SK-N-SH (cell line): ENCODE measurements around the gene IQSEC1. TPM values are rescaled to one million over a fixed set of nuclear protein-coding genes. Genes with fewer than 3 reads are reported as not detected.

Experiments used
- CTCF ChIA-PET: fragments of 300-600, 350-600 bp; formaldehyde crosslinking; extraction: SDS; loops from one replicate; lab custom pipeline; 2021; lab: Yijun Ruan, JAX
- POLR2A ChIA-PET: fragments of 350-600 bp; sonication (Branson Sonifier 250); formaldehyde crosslinking; extraction: SDS; loops from one replicate; lab custom pipeline; 2020; ENCODE audit warnings: antibody characterized with exemption, inconsistent platforms; lab: Yijun Ruan, JAX
- DNase-seq: peaks from one replicate; pipeline ENCODE4 v3.0.0; 2012
- H2AFZ ChIP-seq: fragments of 200-600 bp; sonication (generic); 2 replicates; pipeline ENCODE4 v1.8.1; 2016; ENCODE audit warnings: antibody characterized with exemption, mild to moderate bottlenecking, low read depth
- H3F3A ChIP-seq: fragments of 200-600 bp; sonication (generic); replicated peaks from 2 replicates; pipeline ENCODE3; 2016; ENCODE audit warnings: antibody characterized with exemption, mild to moderate bottlenecking; ENCODE audit not compliant: insufficient read depth
- H3K27ac ChIP-seq, 2 experiments: fragments of 200-500 bp in 1 of 2; fragments of 200-600 bp in 1 of 2; sonication (Bioruptor generic) in 1 of 2; sonication (generic), shearing (Covaris generic) in 1 of 2; 2 replicates each; pipeline versions ENCODE4 v1.5.1 to v1.6.1; 2014 to 2016; ENCODE audit warnings: low read depth in 2 of 2, inconsistent platforms in 1 of 2, low read length in 1 of 2, mild to moderate bottlenecking in 1 of 2, mixed read lengths in 1 of 2
- H3K27me3 ChIP-seq: fragments of 200-600 bp; sonication (generic), shearing (Covaris generic); 2 replicates; pipeline ENCODE4 v1.6.1; 2016; ENCODE audit warnings: mixed run types; ENCODE audit not compliant: insufficient read depth
- H3K36me3 ChIP-seq, 2 experiments: fragments of 200-500 bp in 1 of 2; fragments of 200-600 bp in 1 of 2; sonication (Bioruptor generic) in 1 of 2; sonication (generic) in 1 of 2; replicated peaks in 1 of 2; 2 replicates each; pipeline versions ENCODE3 to v1.5.1; 2014 to 2016; ENCODE audit warnings: low read length in 1 of 2, mild to moderate bottlenecking in 1 of 2; ENCODE audit not compliant: insufficient read depth in 2 of 2, control insufficient read depth in 1 of 2
- H3K4me1 ChIP-seq, 2 experiments: fragments of 200-500 bp in 1 of 2; fragments of 200-600 bp in 1 of 2; sonication (Bioruptor generic) in 1 of 2; sonication (generic), shearing (Covaris generic) in 1 of 2; 2 replicates each; pipeline versions ENCODE4 v1.5.1 to v1.6.1; 2014 to 2016; ENCODE audit warnings: low read depth in 1 of 2, low read length in 1 of 2, mixed run types in 1 of 2; ENCODE audit not compliant: insufficient read depth in 2 of 2, control insufficient read depth in 1 of 2
- H3K4me2 ChIP-seq: fragments of 200-600 bp; sonication (generic), shearing (Covaris generic); 2 replicates; pipeline ENCODE4 v1.6.1; 2017; ENCODE audit warnings: mixed run types
- H3K4me3 ChIP-seq, 2 experiments: fragments of 200-500 bp in 1 of 2; fragments of 200-600 bp in 1 of 2; sonication (Bioruptor generic) in 1 of 2; sonication (generic), shearing (Covaris generic) in 1 of 2; 2 replicates each; pipeline versions ENCODE4 v1.5.1 to v1.8.1; 2014 to 2016; ENCODE audit warnings: low read depth in 2 of 2, inconsistent platforms in 1 of 2, low read length in 1 of 2, mild to moderate bottlenecking in 1 of 2, mixed read lengths in 1 of 2, moderate library complexity in 1 of 2
- H3K79me2 ChIP-seq: fragments of 200-600 bp; sonication (generic); 2 replicates; pipeline ENCODE4 v1.8.1; 2017; ENCODE audit warnings: mild to moderate bottlenecking; ENCODE audit not compliant: insufficient read depth
- H3K9ac ChIP-seq: fragments of 200-600 bp; sonication (generic); 2 replicates; pipeline ENCODE4 v1.6.1; 2017; ENCODE audit warnings: mixed run types
- H3K9me2 ChIP-seq: fragments of 200-600 bp; sonication (generic); 2 replicates; pipeline ENCODE4 v1.6.1; 2017; ENCODE audit warnings: mixed run types
- H3K9me3 ChIP-seq: fragments of 200-600 bp; sonication (generic); 2 replicates; pipeline ENCODE4 v1.6.1; 2017; ENCODE audit warnings: mixed run types, mild to moderate bottlenecking, moderate library complexity
- H4K20me1 ChIP-seq: fragments of 200-600 bp; sonication (generic); 2 replicates; pipeline ENCODE4 v1.6.1; 2017; ENCODE audit warnings: mild to moderate bottlenecking, mixed run types; ENCODE audit not compliant: insufficient read depth
- CHD2 ChIP-seq: fragments of 150-350 bp; IDR thresholded peaks from 2 replicates; pipeline ENCODE4 v1.6.1; 2018; ENCODE audit warnings: low read length; ENCODE audit not compliant: partially characterized antibody
- EZH2phosphoT487 ChIP-seq: fragments of 200-600 bp; sonication (generic); IDR thresholded peaks from 2 replicates; pipeline ENCODE4 v1.6.1; 2017; ENCODE audit warnings: low read depth, mixed run types, mild to moderate bottlenecking, antibody characterized with exemption, moderate library complexity, borderline replicate concordance
- FOSL2 ChIP-seq: IDR thresholded peaks from 2 replicates; pipeline ENCODE4 v1.4.0; 2012; ENCODE audit warnings: low read depth, mild to moderate bottlenecking, moderate library complexity, borderline replicate concordance
- GATA2 ChIP-seq: sonication (generic); formaldehyde crosslinking; IDR thresholded peaks from 2 replicates; pipeline ENCODE4 v1.5.0; 2020; ENCODE audit warnings: mild to moderate bottlenecking, missing genetic modification reagents
- JUND ChIP-seq: IDR thresholded peaks from 2 replicates; pipeline ENCODE4 v1.4.0; 2012
- MEF2A ChIP-seq: IDR thresholded peaks from 2 replicates; pipeline ENCODE4 v1.4.0; 2012; ENCODE audit warnings: low read depth, borderline replicate concordance
- MXI1 ChIP-seq: IDR thresholded peaks from 2 replicates; pipeline ENCODE4 v1.6.1; 2012; ENCODE audit warnings: mild to moderate bottlenecking, low read depth, low read length, improper control_type of control experiment
- NRF1 ChIP-seq: IDR thresholded peaks from 2 replicates; pipeline ENCODE4 v1.6.1; 2012; ENCODE audit warnings: low read depth, mild to moderate bottlenecking, low read length
- PBX3 ChIP-seq: IDR thresholded peaks from 2 replicates; pipeline ENCODE4; 2012
- RFX5 ChIP-seq: IDR thresholded peaks from 2 replicates; pipeline ENCODE4 v1.6.1; 2012; ENCODE audit warnings: mild to moderate bottlenecking, improper control_type of control experiment, low read length
- SIN3A ChIP-seq: IDR thresholded peaks from 2 replicates; pipeline ENCODE4 v1.6.1; 2012; ENCODE audit warnings: low read depth, mild to moderate bottlenecking, low read length, moderate library complexity, borderline replicate concordance
- SMC3 ChIP-seq: IDR thresholded peaks from 2 replicates; pipeline ENCODE4 v1.6.1; 2012; ENCODE audit warnings: low read depth, low read length, improper control_type of control experiment
- ZBTB33 ChIP-seq: IDR thresholded peaks from 2 replicates; pipeline ENCODE4 v1.4.0; 2012; ENCODE audit warnings: low read depth, borderline replicate concordance
- WGBS: methylation state at CpG from one replicate; pipeline ENCODE4 v1.1.6; 2017; ENCODE audit warnings: low lambda C conversion rate; 5-methylcytosine and 5-hydroxymethylcytosine counted together
- polyA plus RNA-seq, 3 experiments: library from polyadenylated mRNA; depleted of rRNA; stranded (reverse); fragments of >200 nt; gene quantifications; 2 replicates each; pipeline ENCODE4 v1.2.3, GENCODE V29; 2012
- TF ChIP-seq, protein P1 (sequence below): IDR thresholded peaks from 2 replicates; pipeline ENCODE4 v1.4.0; 2012; ENCODE audit warnings: low read depth, borderline replicate concordance
- TF ChIP-seq, protein P2 (sequence below): IDR thresholded peaks from 2 replicates; pipeline ENCODE4 v1.4.0; 2012; ENCODE audit warnings: low read depth

IQSEC1 gene
- polyA plus RNA-seq, 1 of the 3 experiments (the other 2 are of a cell fraction): 6.2 TPM

DNA sequence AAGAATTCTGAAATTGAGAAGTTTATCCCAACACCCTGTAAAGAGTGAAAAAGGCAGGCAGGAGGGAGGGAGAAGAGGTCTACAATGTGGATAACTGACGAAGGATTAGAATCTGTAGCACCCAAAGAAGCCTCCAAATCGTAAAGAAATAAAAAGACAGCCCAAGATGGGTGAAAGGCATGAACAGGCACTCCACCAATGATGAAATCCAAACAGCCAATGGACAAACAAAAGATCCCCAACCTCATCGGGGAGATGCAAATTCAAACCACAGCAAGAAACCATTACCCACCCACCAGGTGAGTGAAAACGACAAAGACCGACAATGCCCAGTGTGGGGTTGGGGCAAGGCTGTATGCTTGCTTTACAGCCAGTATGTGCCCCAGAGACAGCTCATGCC, 85.6 kb downstream of the IQSEC1 start:
- no peak overlapping the region for H3K4me2 ChIP-seq
- no peaks in the 10 kb centered on the region for H3K9me3 ChIP-seq
- H3K9me2 ChIP-seq: no peaks in the 10 kb centered on the region
- POLR2A ChIA-PET: no interaction called here
- no peaks in the 10 kb centered on the region for H4K20me1 ChIP-seq
- DNase-seq: no peak
- H3K27ac ChIP-seq: no peak overlapping the region
- no peaks in the 10 kb centered on the region for H3K27me3 ChIP-seq
- no peak overlapping the region for H2AFZ ChIP-seq
- H3K79me2 ChIP-seq: no peaks in the 10 kb centered on the region
- CTCF ChIA-PET: interaction anchor here (0.7 to 2.2 kb wide), 7 partner anchors 8 to 119 kb away, joined by 3 to 9 read pairs (median 4); no protein-coding TSS in a partner anchor
- no peaks in the 10 kb centered on the region for H3K36me3 ChIP-seq
- 90% methylated on average over 5 of the region's 5 CpGs for WGBS
- no peak overlapping the region for H3K9ac ChIP-seq
- no peak overlapping the region for H3K4me3 ChIP-seq
- H3F3A ChIP-seq: peaks cover 9% of the 10 kb centered on the region
- peaks cover 4 to 28% of the 10 kb centered on the region in 2 experiments; a peak in 1 of 4 replicates for H3K4me1 ChIP-seq
- TF ChIP-seq PBX3: no peak
- TF ChIP-seq, protein P1, sequence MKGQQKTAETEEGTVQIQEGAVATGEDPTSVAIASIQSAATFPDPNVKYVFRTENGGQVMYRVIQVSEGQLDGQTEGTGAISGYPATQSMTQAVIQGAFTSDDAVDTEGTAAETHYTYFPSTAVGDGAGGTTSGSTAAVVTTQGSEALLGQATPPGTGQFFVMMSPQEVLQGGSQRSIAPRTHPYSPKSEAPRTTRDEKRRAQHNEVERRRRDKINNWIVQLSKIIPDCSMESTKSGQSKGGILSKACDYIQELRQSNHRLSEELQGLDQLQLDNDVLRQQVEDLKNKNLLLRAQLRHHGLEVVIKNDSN: no peak
- TF ChIP-seq GATA2 (CRISPR knock-in tag): no peak
- TF ChIP-seq JUND: no peak
- TF ChIP-seq, protein P2, sequence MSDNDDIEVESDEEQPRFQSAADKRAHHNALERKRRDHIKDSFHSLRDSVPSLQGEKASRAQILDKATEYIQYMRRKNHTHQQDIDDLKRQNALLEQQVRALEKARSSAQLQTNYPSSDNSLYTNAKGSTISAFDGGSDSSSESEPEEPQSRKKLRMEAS: no peak
- TF ChIP-seq RFX5: no peak
- TF ChIP-seq CHD2: no peak
- TF ChIP-seq MXI1: no peak
- no peak for TF ChIP-seq NRF1
- TF ChIP-seq MEF2A: no peak
- TF ChIP-seq EZH2phosphoT487: no peak
- no peak for TF ChIP-seq SMC3
- TF ChIP-seq, all 33 proteins: peak for 0

DNA sequence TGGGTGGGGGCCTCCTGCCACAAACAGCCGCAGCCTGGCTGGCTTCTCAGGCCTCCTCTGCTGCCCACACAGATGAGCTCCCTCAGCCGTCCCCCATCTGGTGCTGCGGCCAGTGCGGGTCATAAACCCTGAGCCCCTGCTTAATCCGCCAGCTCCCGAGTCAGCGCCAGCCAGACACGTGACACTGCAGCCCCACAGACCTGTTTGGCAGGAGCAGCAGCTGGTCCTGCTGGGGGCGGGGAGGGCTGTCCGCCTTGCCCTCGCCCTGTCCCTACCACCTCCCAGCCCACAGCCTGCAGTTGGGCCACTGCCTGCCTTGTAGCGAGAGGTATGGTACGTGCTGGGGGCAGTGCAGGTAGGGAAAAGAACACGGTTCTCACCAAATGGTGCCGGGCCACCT, 86.2 kb downstream of the IQSEC1 start:
- WGBS: 97% methylated on average over 7 of the region's 15 CpGs
- Histone ChIP-seq H3K79me2 (no peaks in the 10 kb centered on the region), H2AFZ (no peak overlapping the region), H3K36me3 (no peaks in the 10 kb centered on the region), H3K4me2 (no peak overlapping the region), H3K27ac (peak overlapping the region in 1 of 2 experiments; percentile 22; a peak in 1 of 4 replicates), H3K4me3 (no peak overlapping the region), H3K9me3 (no peaks in the 10 kb centered on the region), H3K27me3 (no peaks in the 10 kb centered on the region), H3K9ac (no peak overlapping the region), H3K9me2 (no peaks in the 10 kb centered on the region), H3F3A (peaks cover 9% of the 10 kb centered on the region), H4K20me1 (no peaks in the 10 kb centered on the region), H3K4me1 (peaks cover 4 to 26% of the 10 kb centered on the region in 2 experiments; a peak in 1 of 4 replicates)
- no peak for DNase-seq
- TF ChIP-seq RFX5 (no peak), NRF1 (no peak), FOSL2 (no peak), ZBTB33 (no peak), SIN3A (no peak)
- TF ChIP-seq, protein P2: no peak
- ChIA-PET CTCF (interaction anchor here (0.9 to 2.2 kb wide), 4 partner anchors 9 to 119 kb away, joined by 3 to 9 read pairs (median 4); no protein-coding TSS in a partner anchor), POLR2A (no interaction called here)
